Natural killer cell (primary cell): ENCODE measurements around the gene SLC30A10. TPM values are rescaled to one million over a fixed set of nuclear protein-coding genes. Genes with fewer than 3 reads are reported as not detected.
"Not testable (repeated sequence)": the region's sequence is repeated elsewhere in the genome, so short reads cannot be mapped to it uniquely, and the experiment has no call there.

Source experiments
- ATAC-seq, 3 donors: fragments of 150-1000 bp in 2 of 3; fragments of 200-7000 bp in 1 of 3; cut with Tn5 transposase; 1 replicate in 1 of 3; 2 replicates in 2 of 3; pipeline ENCODE4 v1.10.0; 2021; ENCODE audit warnings: mild to moderate bottlenecking in 2 of 3, moderate library complexity in 2 of 3
- DNase-seq, 2 donors: peaks; one replicate each; pipeline versions ENCODE4 v3.0.0 to v3.0.0-alpha.2; 2013 to 2021; ENCODE audit warnings: mixed read lengths in 1 of 2
- H3K27ac ChIP-seq: one replicate; pipeline ENCODE4 v1.5.1; 2013; ENCODE audit warnings: mild to moderate bottlenecking, low read length
- H3K27me3 ChIP-seq: one replicate; pipeline ENCODE4 v1.6.1; 2013; ENCODE audit warnings: low read length; ENCODE audit not compliant: control insufficient read depth, insufficient read depth
- H3K36me3 ChIP-seq: one replicate; pipeline ENCODE4 v1.6.1; 2013; ENCODE audit warnings: low read length; ENCODE audit not compliant: control insufficient read depth, insufficient read depth
- H3K4me1 ChIP-seq: one replicate; pipeline ENCODE4 v1.6.1; 2013; ENCODE audit warnings: low read length; ENCODE audit not compliant: control insufficient read depth, insufficient read depth
- H3K4me3 ChIP-seq: one replicate; pipeline ENCODE4 v1.5.1; 2013; ENCODE audit warnings: low read length
- H3K9me3 ChIP-seq: one replicate; pipeline ENCODE4 v1.6.1; 2013; ENCODE audit warnings: low read length; ENCODE audit not compliant: control insufficient read depth, insufficient read depth
- H3K27ac Mint-ChIP-seq, 2 donors: one replicate each; pipeline ENCODE4 v1.8.0; 2022; ENCODE audit warnings: mild to moderate bottlenecking in 2 of 2, mixed read lengths in 2 of 2, moderate library complexity in 1 of 2
- H3K27me3 Mint-ChIP-seq, 2 donors: one replicate each; pipeline ENCODE4 v1.8.0; 2022; ENCODE audit warnings: low read depth in 2 of 2, mixed read lengths in 2 of 2
- H3K36me3 Mint-ChIP-seq: one replicate; pipeline ENCODE4 v1.8.0; 2022; ENCODE audit warnings: mixed read lengths
- H3K4me1 Mint-ChIP-seq, 2 donors: one replicate each; pipeline ENCODE4 v1.8.0; 2022; ENCODE audit warnings: mixed read lengths in 2 of 2
- H3K4me3 Mint-ChIP-seq: one replicate; pipeline ENCODE4 v1.8.0; 2022; ENCODE audit warnings: mild to moderate bottlenecking, moderate library complexity, mixed read lengths
- H3K9me3 Mint-ChIP-seq, 2 donors: one replicate each; pipeline ENCODE4 v1.8.0; 2022; ENCODE audit warnings: mixed read lengths in 2 of 2
- CTCF ChIP-seq: fragments of 200-600 bp; IDR thresholded peaks from one replicate; pipeline ENCODE4 v1.8.0; 2022; ENCODE audit warnings: antibody characterized with exemption
- WGBS: methylation state at CpG from one replicate; pipeline ENCODE4 v1.1.7; 2013; ENCODE audit warnings: missing lambda C conversion rate; ENCODE audit not compliant: insufficient coverage; 5-methylcytosine and 5-hydroxymethylcytosine counted together
- intact Hi-C: fragments of 100-400 bp; cut with micrococcal nuclease; formaldehyde crosslinking; loops from one replicate; pipeline ENCODE4 v1.14.2; 2022
- total RNA-seq, 4 donors: library from RNA; stranded (reverse); fragments of 120-200 nt in 1 of 4; gene quantifications; one replicate each; pipeline versions ENCODE4 v1.2.3 to v1.2.4, GENCODE V29; 2013 to 2022

SLC30A10 gene
- total RNA-seq, 3 donors from 2014 or later (not counting 1 experiment from before 2014, with no cell fraction given): not detected

DNA sequence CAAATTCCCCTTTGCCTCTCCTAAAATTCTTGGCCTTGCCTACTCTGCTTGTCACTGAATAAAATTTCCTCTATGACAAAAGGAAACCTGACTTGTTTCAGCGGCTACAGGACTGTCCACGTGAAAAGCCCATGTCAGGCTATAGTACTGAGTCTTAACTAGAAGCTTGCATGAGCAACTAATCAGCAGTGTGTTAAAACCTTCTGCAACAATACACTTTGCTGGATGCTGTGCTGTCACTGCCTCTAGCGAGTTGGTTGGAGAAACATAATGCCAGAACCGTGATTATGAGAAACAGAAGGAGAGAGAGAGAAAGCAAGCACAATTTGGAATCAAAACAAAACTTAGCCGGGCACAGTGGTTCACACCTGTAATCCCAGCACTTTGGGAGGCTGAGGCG is 25.7 kb upstream of the SLC30A10 start:
- Histone ChIP-seq H3K27me3 (no peaks in the 10 kb centered on the region), H3K4me1 (no peaks in the 10 kb centered on the region), H3K4me3 (no peak overlapping the region), H3K9me3 (no peaks in the 10 kb centered on the region), H3K36me3 (no peaks in the 10 kb centered on the region), H3K27ac (no peak overlapping the region)
- intact Hi-C loops: no loop called here
- Mint-ChIP-seq H3K27me3 (no peaks in the 10 kb centered on the region), H3K9me3 (no peaks in the 10 kb centered on the region), H3K27ac (no peak overlapping the region), H3K4me3 (no peak overlapping the region), H3K4me1 (no peaks in the 10 kb centered on the region), H3K36me3 (no peaks in the 10 kb centered on the region)
- no peak for TF ChIP-seq CTCF
- DNase-seq (no peak), ATAC-seq (no peak)
- 90% methylated on average over 6 of the region's 6 CpGs for WGBS

DNA sequence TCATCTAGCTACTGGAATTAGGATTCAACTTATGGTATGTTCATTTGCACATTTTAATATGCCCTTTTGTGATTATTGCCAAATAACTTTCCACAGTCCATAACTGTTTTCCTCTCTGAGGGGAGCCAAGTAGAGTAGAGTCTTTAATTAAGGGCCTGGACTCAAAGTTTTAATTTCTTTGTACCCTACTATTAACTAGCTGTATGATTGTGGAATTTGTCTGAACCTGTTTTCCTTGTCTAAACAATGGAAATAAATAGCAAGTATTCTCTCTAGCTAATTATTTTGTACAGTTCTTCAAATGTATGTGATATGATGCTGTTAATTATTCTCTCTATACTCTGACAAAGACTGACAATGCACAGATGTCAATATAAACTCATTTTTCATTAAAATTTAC is 24.0 kb upstream of the SLC30A10 start:
- DNase-seq: no peak
- Mint-ChIP-seq H3K36me3 (no peaks in the 10 kb centered on the region), H3K4me3 (no peak overlapping the region), H3K27ac (no peak overlapping the region), H3K9me3 (no peaks in the 10 kb centered on the region), H3K4me1 (no peaks in the 10 kb centered on the region), H3K27me3 (no peaks in the 10 kb centered on the region)
- Histone ChIP-seq H3K36me3 (no peaks in the 10 kb centered on the region), H3K27ac (no peak overlapping the region), H3K4me3 (no peak overlapping the region), H3K27me3 (no peaks in the 10 kb centered on the region), H3K4me1 (no peaks in the 10 kb centered on the region), H3K9me3 (no peaks in the 10 kb centered on the region)
- no peak for ATAC-seq
- intact Hi-C loops: no loop called here
- TF ChIP-seq CTCF: no peak

- not testable (repeated sequence) for H3K4me1 Mint-ChIP-seq
- no CpG with 5 or more reads among the region's 5 CpGs for WGBS
Observed at GRCh38 chr1:219949227-219949626, 20.9 kb upstream of the SLC30A10 start.

DNA sequence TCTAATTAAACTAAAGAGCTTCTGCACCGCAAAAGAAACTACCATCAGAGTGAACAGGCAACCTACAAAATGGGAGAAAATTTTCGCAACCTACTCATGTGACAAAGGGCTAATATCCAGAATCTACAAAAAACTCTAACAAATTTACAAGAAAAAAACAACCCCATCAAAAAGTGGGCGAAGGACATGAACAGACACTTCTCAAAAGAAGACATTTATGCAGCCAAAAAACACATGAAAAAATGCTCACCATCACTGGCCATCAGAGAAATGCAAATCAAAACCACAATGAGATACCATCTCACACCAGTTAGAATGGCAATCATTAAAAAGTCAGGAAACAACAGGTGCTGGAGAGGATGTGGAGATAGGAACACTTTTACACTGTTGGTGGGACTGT is 20.4 kb upstream of the SLC30A10 start:
- not testable (repeated sequence) for DNase-seq

More at GRCh38 chr1:219949227-219949626, 20.9 kb upstream of the SLC30A10 start:
- H3K9me3 ChIP-seq, H3K27me3 ChIP-seq, H3K36me3 Mint-ChIP-seq, H3K4me3 ChIP-seq, H3K4me1 ChIP-seq, intact Hi-C loops, H3K27ac ChIP-seq, H3K9me3 Mint-ChIP-seq, ATAC-seq, H3K36me3 ChIP-seq, DNase-seq, H3K27ac Mint-ChIP-seq, H3K4me3 Mint-ChIP-seq, H3K27me3 Mint-ChIP-seq: not testable (repeated sequence)

GRCh38 chr1:219945795-219946194 is 17.4 kb upstream of the SLC30A10 start:
- Mint-ChIP-seq H3K27ac (no peak overlapping the region), H3K36me3 (peaks cover 5% of the 10 kb centered on the region), H3K4me1 (no peaks in the 10 kb centered on the region), H3K9me3 (peaks cover 0 to 3% of the 10 kb centered on the region in 2 donors), H3K4me3 (no peak overlapping the region), H3K27me3 (peaks cover 5 to 17% of the 10 kb centered on the region in 2 donors)
- no peaks in the 10 kb centered on the region for H3K36me3 ChIP-seq
- H3K27ac ChIP-seq: no peak overlapping the region
- DNase-seq (no peak), ATAC-seq (no peak)
- TF ChIP-seq CTCF: no peak
- H3K4me1 ChIP-seq: no peaks in the 10 kb centered on the region
- H3K27me3 ChIP-seq: no peaks in the 10 kb centered on the region
- no peaks in the 10 kb centered on the region for H3K9me3 ChIP-seq
- no peak overlapping the region for H3K4me3 ChIP-seq
- intact Hi-C loops: no loop called here

More for the DNA sequence above, 20.4 kb upstream of the SLC30A10 start:
- H3K4me1 ChIP-seq, H3K9me3 Mint-ChIP-seq, H3K27ac Mint-ChIP-seq, H3K4me3 ChIP-seq, H3K27ac ChIP-seq, H3K27me3 Mint-ChIP-seq, H3K4me3 Mint-ChIP-seq, H3K27me3 ChIP-seq, H3K4me1 Mint-ChIP-seq, H3K9me3 ChIP-seq, intact Hi-C loops, H3K36me3 Mint-ChIP-seq, ATAC-seq, H3K36me3 ChIP-seq: not testable (repeated sequence)
- WGBS: 80% methylated on average over 1 of the region's 3 CpGs
